ENCODE data around the gene ZSCAN2.

DNA sequence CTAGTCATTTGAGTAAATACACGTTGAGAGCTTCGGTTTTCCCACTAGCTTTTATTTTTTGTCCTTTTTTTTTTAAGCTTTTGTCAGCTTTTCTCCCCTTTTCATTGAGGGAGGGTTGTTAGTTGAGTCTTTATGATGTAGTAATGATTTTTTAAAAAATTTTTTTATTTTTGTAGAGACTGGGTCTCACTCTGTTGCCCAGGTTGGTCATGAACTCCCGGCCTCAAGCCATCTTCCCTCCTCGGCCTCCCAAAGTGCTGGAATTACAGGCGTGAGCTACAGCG, 688 bp downstream of the ZSCAN2 start:
- TF ChIP-seq EZH2 (IDR thresholded peaks at IDR 0.05) (no peak), POLR2AphosphoS5 (IDR thresholded peaks at IDR 0.05; ENCODE audit: borderline replicate concordance, low read depth, low read length) (no peak)
